HepG2 (cell line): Measurements from ENCODE around the gene SLCO3A1. TPM values are rescaled to one million over a fixed set of nuclear protein-coding genes. Genes with fewer than 3 reads are reported as not detected.
A peak's percentile ranks its signal among the peaks of the same experiment; 100 is the strongest.

Experiments
- ATAC-seq: fragments of 200-7000 bp; cut with Tn5 transposase; 3 replicates; pipeline ENCODE4 v1.9.1; 2020; ENCODE audit warnings: mild to moderate bottlenecking, moderate library complexity
- BruUV-seq: library from RNA; stranded (reverse); fragments of 400-500 nt; replicated peaks from 2 replicates; lab custom pipeline; 2021; lab: Mats Ljungman, UMichigan
- CTCF ChIA-PET: fragments of 300-600 bp; formaldehyde crosslinking; extraction: SDS; loops from one replicate; lab custom pipeline; 2021; ENCODE audit warnings: low total read pairs, inconsistent platforms, low intra/inter-chr PET ratio; lab: Yijun Ruan, JAX
- POLR2A ChIA-PET: fragments of 350-600 bp; sonication (Branson Sonifier 250); formaldehyde crosslinking; loops from one replicate; lab custom pipeline; 2020; ENCODE audit warnings: antibody characterized with exemption, inconsistent platforms; lab: Yijun Ruan, JAX
- DNase-seq: peaks from one replicate; pipeline ENCODE4 v3.0.0-alpha.2; 2015; ENCODE audit warnings: low spot score
- FAIRE-seq: peaks from 3 replicates; lab custom pipeline; 2011; peaks lifted over from hg19 to GRCh38; lab: Jason Lieb, UNC
- H2AFZ ChIP-seq: one replicate; pipeline ENCODE4 v1.6.1; 2011; ENCODE audit warnings: low read length, inconsistent platforms
- H3K27ac ChIP-seq: fragments of 300-600 bp; 3 replicates; pipeline ENCODE4 v1.8.0; 2011; ENCODE audit warnings: mixed run types, mild to moderate bottlenecking, mixed read lengths, low read length, inconsistent platforms; ENCODE audit not compliant: insufficient read depth; ENCODE audit errors: extremely low read length
- H3K27me3 ChIP-seq, 2 experiments: fragments of 200-600 bp in 1 of 2; 2 replicates in 1 of 2; 3 replicates in 1 of 2; pipeline versions ENCODE4 v1.6.0 to v1.8.0; 2011; ENCODE audit warnings: low read length in 2 of 2, mild to moderate bottlenecking in 2 of 2, moderate library complexity in 2 of 2, inconsistent platforms in 1 of 2; ENCODE audit not compliant: insufficient read depth in 2 of 2, control insufficient read depth in 1 of 2
- H3K36me3 ChIP-seq, 2 experiments: fragments of 200-600 bp in 1 of 2; replicated peaks in 1 of 2; 2 replicates in 1 of 2; 3 replicates in 1 of 2; pipeline versions ENCODE4 v1.5.1 to v1.8.0; 2011; ENCODE audit warnings: low read length in 2 of 2, inconsistent platforms in 1 of 2; ENCODE audit not compliant: insufficient read depth in 2 of 2, control insufficient read depth in 1 of 2
- H3K4me1 ChIP-seq: 2 replicates; pipeline ENCODE4 v1.5.1; 2012; ENCODE audit warnings: low read length, inconsistent platforms; ENCODE audit not compliant: insufficient read depth
- H3K4me2 ChIP-seq: 2 replicates; pipeline ENCODE4 v1.6.0; 2011; ENCODE audit warnings: low read depth, low read length, inconsistent platforms
- H3K4me3 ChIP-seq, 3 experiments: fragments of 200-600 bp in 1 of 3; sonication (generic), shearing (Covaris generic) in 1 of 3; replicated peaks in 1 of 3; 2 replicates each; pipeline ENCODE4 v1.5.1; 2011 to 2016; ENCODE audit warnings: low read length in 3 of 3, inconsistent platforms in 2 of 3, low read depth in 2 of 3, mild to moderate bottlenecking in 2 of 3, control low read depth in 1 of 3, mixed read lengths in 1 of 3; ENCODE audit not compliant: insufficient read depth in 1 of 3
- H3K79me2 ChIP-seq: one replicate; pipeline ENCODE4 v1.6.1; 2011; ENCODE audit warnings: low read length, inconsistent platforms; ENCODE audit not compliant: insufficient read depth
- H3K9ac ChIP-seq: 2 replicates; pipeline ENCODE4 v1.6.0; 2011; ENCODE audit warnings: mild to moderate bottlenecking, low read depth, low read length, inconsistent platforms; ENCODE audit not compliant: insufficient read depth
- H3K9me3 ChIP-seq: 2 replicates; pipeline ENCODE4 v1.5.1; 2012; ENCODE audit warnings: mild to moderate bottlenecking, low read length
- H4K20me1 ChIP-seq: 2 replicates; pipeline ENCODE4 v1.6.0; 2011; ENCODE audit warnings: inconsistent platforms, mild to moderate bottlenecking, low read length, moderate library complexity; ENCODE audit not compliant: insufficient read depth
- ATF4 ChIP-seq, 2 experiments: fragments of 450-650 bp in 1 of 2; sonication (generic) in 1 of 2; formaldehyde crosslinking; IDR thresholded peaks; 2 replicates each; pipeline versions ENCODE4 v1.5.0 to v1.8.0; 2020 to 2022; ENCODE audit warnings: mild to moderate bottlenecking in 1 of 2, missing genetic modification reagents in 1 of 2
- CBX5 ChIP-seq: sonication (generic); formaldehyde crosslinking; IDR thresholded peaks from 2 replicates; pipeline ENCODE4 v1.4.0; 2020; ENCODE audit warnings: missing genetic modification reagents, borderline replicate concordance
- HMGXB3 ChIP-seq: sonication (generic); formaldehyde crosslinking; IDR thresholded peaks from 2 replicates; pipeline ENCODE4 v1.4.0; 2020; ENCODE audit warnings: missing genetic modification reagents, borderline replicate concordance
- KLF12 ChIP-seq: sonication (generic); formaldehyde crosslinking; IDR thresholded peaks from 2 replicates; pipeline ENCODE4 v1.4.0; 2020; ENCODE audit warnings: missing genetic modification reagents, borderline replicate concordance
- NR0B2 ChIP-seq: sonication (generic); formaldehyde crosslinking; IDR thresholded peaks from 2 replicates; pipeline ENCODE4 v1.4.0; 2020; ENCODE audit warnings: mild to moderate bottlenecking, missing genetic modification reagents
- REST ChIP-seq, 2 experiments: IDR thresholded peaks; 2 replicates each; pipeline ENCODE4 v1.6.1; 2011 to 2012; ENCODE audit warnings: low read length in 2 of 2, borderline replicate concordance in 1 of 2, low read depth in 1 of 2, mild to moderate bottlenecking in 1 of 2, moderate library complexity in 1 of 2
- SOX13 ChIP-seq, 3 experiments: fragments of 450-650 bp in 1 of 3; sonication (generic) in 1 of 3; formaldehyde crosslinking in 1 of 3; IDR thresholded peaks in 2 of 3; conservative IDR thresholded peaks in 1 of 3; 2 replicates each; pipeline versions ENCODE4 v1.5.0 to v1.6.1; 2016 to 2020; ENCODE audit warnings: antibody characterized with exemption in 1 of 3, mild to moderate bottlenecking in 1 of 3, missing compliant biosample characterization in 1 of 3, missing genetic modification reagents in 1 of 3, moderate library complexity in 1 of 3
- TEAD2 ChIP-seq: sonication (generic); formaldehyde crosslinking; IDR thresholded peaks from 2 replicates; pipeline ENCODE4 v1.9.0; 2021; ENCODE audit warnings: missing genetic modification reagents
- ZBTB2 ChIP-seq: sonication (generic); formaldehyde crosslinking; IDR thresholded peaks from 2 replicates; pipeline ENCODE4 v1.8.0; 2022; ENCODE audit warnings: low read depth, missing genetic modification reagents
- ZNF737 ChIP-seq: sonication (generic); formaldehyde crosslinking; IDR thresholded peaks from 2 replicates; pipeline ENCODE4 v1.5.0; 2020; ENCODE audit warnings: missing genetic modification reagents, mild to moderate bottlenecking, borderline replicate concordance
- ZNF776 ChIP-seq: sonication (generic); formaldehyde crosslinking; IDR thresholded peaks from 2 replicates; pipeline ENCODE4 v1.4.0; 2020; ENCODE audit warnings: mild to moderate bottlenecking, missing genetic modification reagents
- whole genome bisulfite sequencing: methylation state at CpG from one replicate; pipeline ENCODE4 v1.1.6; 2017; ENCODE audit warnings: low lambda C conversion rate; 5-methylcytosine and 5-hydroxymethylcytosine counted together
- in situ Hi-C: cut with HindIII; loops from 2 replicates; pipeline ENCODE4 v1.10.0; 2017; ENCODE audit warnings: low pct_unique_long_range_greater_than_20kb; ENCODE audit not compliant: extremely low pct_ligation_motif_present
- intact Hi-C: fragments of 100-400 bp; cut with micrococcal nuclease; formaldehyde crosslinking; loops from one replicate; pipeline ENCODE4 v1.10.0; 2022; ENCODE audit not compliant: unreplicated experiment
- polyA plus RNA-seq, 8 experiments: library from polyadenylated mRNA; depleted of rRNA in 3 of 8; stranded (reverse) in 7 of 8; unstranded in 1 of 8; fragments of >200 nt; fragmentation: Illumina TruSeq in 4 of 8; extraction: Trizol in 4 of 8; gene quantifications; 2 replicates each; pipeline versions ENCODE4 v1.2.1 to v1.2.3, GENCODE V29; 2011 to 2016; ENCODE audit warnings: low read depth in 4 of 8, missing spikeins in 1 of 8, mixed read lengths in 1 of 8; ENCODE audit not compliant: insufficient read depth in 1 of 8
- total RNA-seq, 5 experiments: library from RNA; depleted of rRNA; stranded (reverse); fragments of >200 nt; fragmentation: Illumina TruSeq; extraction: Trizol; gene quantifications; 2 replicates each; pipeline ENCODE4 v1.2.3, GENCODE V29; 2016; ENCODE audit warnings: low read depth in 1 of 5

Gene SLCO3A1
- total and polyA plus RNA-seq, 2 of the 13 experiments (the other 11 are each of a cell fraction or from before 2014, with no cell fraction given): 0.02 TPM; not detected in 1

- TF ChIP-seq REST (IDR thresholded peaks at IDR 0.05; ENCODE audit: borderline replicate concordance in 1 of 2, low read depth in 1 of 2, low read length in 2 of 2) (no peak), ZNF776 (CRISPR knock-in tag) (no peak), ZBTB2 (no peak), ZNF737 (CRISPR knock-in tag) (no peak), CBX5 (no peak), SOX13 (IDR thresholded peaks at IDR 0.05) (no peak), SOX13 (CRISPR knock-in tag; conservative IDR thresholded peaks at IDR 0.05 in 1 of 2, IDR thresholded peaks at IDR 0.05 in 1 of 2) (no peak)
Measured at GRCh38 chr15:92021792-92022191, 168.3 kb downstream of the SLCO3A1 start (continued).

- Histone ChIP-seq H3K27ac (no peak overlapping the region), H3K27me3 (no peaks in the 10 kb centered on the region; a peak in 2 of 5 replicates), H3K9ac (no peak overlapping the region), H4K20me1 (no peaks in the 10 kb centered on the region), H3K79me2 (no peaks in the 10 kb centered on the region), H2AFZ (no peak overlapping the region), H3K9me3 (no peaks in the 10 kb centered on the region), H3K4me1 (no peaks in the 10 kb centered on the region), H3K4me3 (no peak overlapping the region), H3K4me2 (no peak overlapping the region), H3K36me3 (no peaks in the 10 kb centered on the region)
- CTCF ChIA-PET: no interaction called here
- FAIRE-seq: no peak
- TF ChIP-seq HMGXB3 (CRISPR knock-in tag): no peak
- TF ChIP-seq KLF12: no peak
- TF ChIP-seq TEAD2 (CRISPR knock-in tag): no peak
- 0 out of 4 replicates have a peak, but pooled peaks of 1 of the 2 experiments have one; percentile 41 for TF ChIP-seq ATF4 (CRISPR knock-in tag; IDR thresholded peaks at IDR 0.05)
- TF ChIP-seq NR0B2 (CRISPR knock-in tag): no peak
- POLR2A ChIA-PET: no interaction called here
- intact Hi-C loops: no loop called here
- ATAC-seq: no peak
- 9% methylated on average over 1 of the region's 1 CpG for WGBS
- in situ Hi-C loops: no loop called here
- DNase-seq: no peak
- BruUV-seq: no TSS peak
Measured at GRCh38 chr15:92023965-92024364, 170.5 kb downstream of the SLCO3A1 start.
